ENCODE data around the gene HOXD13. TPM values are rescaled to one million over a fixed set of nuclear protein-coding genes. Genes with fewer than 3 reads are reported as not detected.

The HOXD13 gene
- total RNA-seq, 2 experiments from 2014 or later = not detected

DNA sequence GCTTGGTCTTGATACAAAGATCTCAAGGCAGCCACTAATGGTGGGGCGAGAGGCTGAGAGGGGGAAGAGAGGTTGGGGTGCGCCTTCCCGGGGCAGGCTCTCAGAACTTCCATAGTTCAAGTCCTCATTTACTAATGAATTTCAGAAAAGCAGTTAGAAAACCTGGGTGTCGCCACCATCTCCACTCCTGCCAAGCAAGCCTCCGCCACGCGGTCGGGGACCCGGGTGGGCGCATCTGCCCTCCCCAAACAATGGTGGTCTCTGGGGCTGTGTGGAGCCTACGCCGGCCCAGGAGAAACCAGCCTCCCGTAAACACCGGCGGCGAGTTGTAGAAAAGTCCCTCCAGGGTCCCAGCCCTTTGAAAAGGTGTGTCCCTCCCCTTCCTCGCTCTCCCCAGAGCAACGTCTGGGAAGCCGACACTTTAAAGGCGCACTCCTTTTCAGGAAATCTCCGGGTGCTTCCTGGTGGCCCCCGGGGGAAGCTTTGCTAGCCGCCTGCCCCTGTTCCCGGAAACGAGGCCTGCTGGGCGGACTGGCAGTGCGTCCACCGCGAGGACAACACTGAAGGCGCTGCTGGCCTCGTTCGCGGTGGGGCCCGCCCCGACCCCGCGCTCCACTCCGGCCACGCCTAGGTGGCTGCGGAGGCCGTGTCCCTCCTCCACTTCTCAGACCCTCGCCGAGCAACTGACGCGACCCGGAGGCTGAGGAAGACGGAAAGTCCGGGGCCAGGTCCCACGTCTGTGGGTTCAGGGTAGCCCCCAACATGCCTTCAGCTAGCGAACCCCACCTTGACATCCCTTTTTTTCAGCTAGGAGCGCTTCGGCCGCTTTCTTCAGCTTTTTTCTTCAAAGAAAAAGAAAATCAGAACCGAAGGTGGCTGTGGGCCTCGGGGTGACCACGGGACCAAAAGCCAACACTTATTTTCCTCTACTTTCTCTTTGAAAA, 25.6 kb upstream of the HOXD13 start:
- Histone ChIP-seq H3K36me3 (ENCODE audit: insufficient read depth, low read length) (no peaks in the 10 kb centered on the region), H3K9me2 (ENCODE audit: insufficient read depth, low read length) (no peaks in the 10 kb centered on the region), H3K4me3 (ENCODE audit: low read depth, low read length, poor library complexity, severe bottlenecking) (no peak overlapping the region), H3K4me2 (ENCODE audit: low read length) (no peak overlapping the region), H3K79me2 (ENCODE audit: insufficient read depth, low read depth, low read length) (no peaks in the 10 kb centered on the region), H2AFZ (ENCODE audit: low read length) (no peak overlapping the region), H3K9me3 (ENCODE audit: low read length) (no peaks in the 10 kb centered on the region), H4K20me1 (ENCODE audit: insufficient read depth, low read length) (no peaks in the 10 kb centered on the region), H3K4me1 (ENCODE audit: insufficient read depth, low read length, poor library complexity, severe bottlenecking) (no peaks in the 10 kb centered on the region), H3K27ac (ENCODE audit: low read depth, low read length, poor library complexity, severe bottlenecking) (no peak overlapping the region)
- ChIA-PET CTCF (ENCODE audit: unreplicated experiment) (no interaction called here), POLR2A (no interaction called here)
- no peak for TF ChIP-seq EZH2phosphoT487 (IDR thresholded peaks at IDR 0.05; ENCODE audit: borderline replicate concordance, low read depth, low read length)
- TF ChIP-seq, protein P1, sequence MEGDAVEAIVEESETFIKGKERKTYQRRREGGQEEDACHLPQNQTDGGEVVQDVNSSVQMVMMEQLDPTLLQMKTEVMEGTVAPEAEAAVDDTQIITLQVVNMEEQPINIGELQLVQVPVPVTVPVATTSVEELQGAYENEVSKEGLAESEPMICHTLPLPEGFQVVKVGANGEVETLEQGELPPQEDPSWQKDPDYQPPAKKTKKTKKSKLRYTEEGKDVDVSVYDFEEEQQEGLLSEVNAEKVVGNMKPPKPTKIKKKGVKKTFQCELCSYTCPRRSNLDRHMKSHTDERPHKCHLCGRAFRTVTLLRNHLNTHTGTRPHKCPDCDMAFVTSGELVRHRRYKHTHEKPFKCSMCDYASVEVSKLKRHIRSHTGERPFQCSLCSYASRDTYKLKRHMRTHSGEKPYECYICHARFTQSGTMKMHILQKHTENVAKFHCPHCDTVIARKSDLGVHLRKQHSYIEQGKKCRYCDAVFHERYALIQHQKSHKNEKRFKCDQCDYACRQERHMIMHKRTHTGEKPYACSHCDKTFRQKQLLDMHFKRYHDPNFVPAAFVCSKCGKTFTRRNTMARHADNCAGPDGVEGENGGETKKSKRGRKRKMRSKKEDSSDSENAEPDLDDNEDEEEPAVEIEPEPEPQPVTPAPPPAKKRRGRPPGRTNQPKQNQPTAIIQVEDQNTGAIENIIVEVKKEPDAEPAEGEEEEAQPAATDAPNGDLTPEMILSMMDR (conservative IDR thresholded peaks at IDR 0.05; ENCODE audit: low read length) = no peak
- BruUV-seq (replicated peaks) = no TSS peak
- intact Hi-C loops (cut with micrococcal nuclease; ENCODE audit: unreplicated experiment) = no loop called here
- DNase-seq (ENCODE audit: low spot score) = no peak

DNA sequence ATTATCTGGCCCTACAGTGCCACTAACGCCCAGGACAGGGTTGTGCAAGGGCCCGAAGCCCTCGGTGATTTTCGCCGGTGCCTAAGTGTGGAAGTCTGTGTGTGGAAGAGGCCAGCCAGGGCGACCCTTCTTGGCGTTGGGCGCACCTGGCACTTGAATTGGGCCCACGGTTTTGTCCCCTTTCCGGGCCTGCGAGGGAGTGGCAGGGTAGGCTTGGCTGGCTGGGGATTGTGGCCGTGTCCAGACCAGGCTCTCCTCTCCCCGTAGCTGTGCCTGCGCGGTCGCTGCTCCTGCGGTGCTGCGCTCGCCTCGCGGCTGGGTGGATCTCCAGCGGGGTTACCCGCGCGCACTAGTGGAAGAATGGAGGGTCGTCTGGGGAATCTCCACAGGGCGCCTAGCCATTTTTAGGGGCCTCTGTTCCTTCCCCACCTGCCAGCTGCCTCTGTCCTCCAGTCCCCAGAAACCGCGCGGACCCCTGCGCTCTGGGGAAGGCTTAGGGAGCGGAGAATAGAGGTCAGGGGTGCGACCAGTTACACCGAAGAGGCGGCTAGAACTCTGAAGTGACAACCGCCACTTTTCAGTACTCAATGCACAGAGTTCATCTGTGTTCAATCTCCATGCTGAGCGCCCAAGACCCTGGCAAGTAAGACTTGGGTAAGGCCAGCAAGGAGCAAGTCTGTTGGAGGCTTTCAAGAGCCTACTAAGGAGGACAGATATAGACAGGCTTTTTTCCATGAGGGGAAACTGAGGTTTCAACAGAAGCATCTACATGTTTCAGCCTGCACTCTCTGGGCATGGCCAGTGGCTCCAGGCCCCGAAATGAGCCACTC, 24.7 kb upstream of the HOXD13 start:
- ChIA-PET CTCF (ENCODE audit: unreplicated experiment) (no interaction called here), POLR2A (no interaction called here)
- no peaks in the 10 kb centered on the region for H3K9me2 ChIP-seq (ENCODE audit: insufficient read depth, low read length)
- H3K36me3 ChIP-seq (ENCODE audit: insufficient read depth, low read length) = no peaks in the 10 kb centered on the region
- no peak overlapping the region for H3K4me2 ChIP-seq (ENCODE audit: low read length)
- no peak overlapping the region for H3K27ac ChIP-seq (ENCODE audit: low read depth, low read length, poor library complexity, severe bottlenecking)
- intact Hi-C loops (cut with micrococcal nuclease; ENCODE audit: unreplicated experiment) = no loop called here
- H3K4me3 ChIP-seq (ENCODE audit: low read depth, low read length, poor library complexity, severe bottlenecking) = no peak overlapping the region
- TF ChIP-seq EZH2phosphoT487 (IDR thresholded peaks at IDR 0.05; ENCODE audit: borderline replicate concordance, low read depth, low read length) = no peak
- BruUV-seq (replicated peaks) = no TSS peak
- no peaks in the 10 kb centered on the region for H3K79me2 ChIP-seq (ENCODE audit: insufficient read depth, low read depth, low read length)
- no peaks in the 10 kb centered on the region for H3K4me1 ChIP-seq (ENCODE audit: insufficient read depth, low read length, poor library complexity, severe bottlenecking)
- DNase-seq (ENCODE audit: low spot score) = no peak
- no peak overlapping the region for H2AFZ ChIP-seq (ENCODE audit: low read length)
- no peaks in the 10 kb centered on the region for H4K20me1 ChIP-seq (ENCODE audit: insufficient read depth, low read length)
- H3K9me3 ChIP-seq (ENCODE audit: low read length) = no peaks in the 10 kb centered on the region

DNA sequence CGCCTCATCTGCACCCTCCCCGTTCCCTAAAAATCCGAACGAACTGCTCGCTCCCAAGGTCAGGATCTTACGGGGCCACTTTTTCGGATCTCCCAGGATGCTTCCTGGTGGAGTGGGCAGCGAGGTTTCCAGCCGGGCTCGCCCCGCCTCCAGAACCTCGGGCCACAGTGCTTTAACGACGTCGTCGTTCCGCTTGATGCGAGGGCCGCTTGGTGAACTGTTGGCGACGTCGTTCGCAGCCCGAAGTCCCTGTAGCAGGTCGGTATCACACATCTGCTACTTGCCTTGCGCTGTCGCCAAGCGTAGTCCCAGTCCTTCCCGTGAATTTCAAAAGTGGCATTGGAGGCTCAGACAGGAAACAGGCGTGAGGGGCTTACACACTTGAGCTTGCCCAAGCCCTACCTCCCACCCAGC, 24.1 kb upstream of the HOXD13 start:
- H3K4me1 ChIP-seq (ENCODE audit: insufficient read depth, low read length, poor library complexity, severe bottlenecking) = no peaks in the 10 kb centered on the region
- ChIA-PET POLR2A (no interaction called here), CTCF (ENCODE audit: unreplicated experiment) (no interaction called here)
- no peaks in the 10 kb centered on the region for H4K20me1 ChIP-seq (ENCODE audit: insufficient read depth, low read length)
- H2AFZ ChIP-seq (ENCODE audit: low read length) = no peak overlapping the region
- H3K4me2 ChIP-seq (ENCODE audit: low read length) = no peak overlapping the region
- intact Hi-C loops (cut with micrococcal nuclease; ENCODE audit: unreplicated experiment) = no loop called here
- H3K4me3 ChIP-seq (ENCODE audit: low read depth, low read length, poor library complexity, severe bottlenecking) = no peak overlapping the region
- H3K79me2 ChIP-seq (ENCODE audit: insufficient read depth, low read depth, low read length) = no peaks in the 10 kb centered on the region
- BruUV-seq (replicated peaks) = no TSS peak
- TF ChIP-seq, protein P1 (conservative IDR thresholded peaks at IDR 0.05; ENCODE audit: low read length) = no peak
- no peak for TF ChIP-seq EZH2phosphoT487 (IDR thresholded peaks at IDR 0.05; ENCODE audit: borderline replicate concordance, low read depth, low read length)
- H3K9me2 ChIP-seq (ENCODE audit: insufficient read depth, low read length) = no peaks in the 10 kb centered on the region
- no peaks in the 10 kb centered on the region for H3K36me3 ChIP-seq (ENCODE audit: insufficient read depth, low read length)
- no peak for DNase-seq (ENCODE audit: low spot score)
- no peak overlapping the region for H3K27ac ChIP-seq (ENCODE audit: low read depth, low read length, poor library complexity, severe bottlenecking)
- no peaks in the 10 kb centered on the region for H3K9me3 ChIP-seq (ENCODE audit: low read length)
